Medulla oblongata (tissue), 1 donor: ENCODE measurements around the gene SRGN.

Source experiments
- DNase-seq: peaks from one replicate; pipeline ENCODE4 v3.0.0-alpha.2; 2015; ENCODE audit errors: extremely low spot score

SRGN gene

DNA sequence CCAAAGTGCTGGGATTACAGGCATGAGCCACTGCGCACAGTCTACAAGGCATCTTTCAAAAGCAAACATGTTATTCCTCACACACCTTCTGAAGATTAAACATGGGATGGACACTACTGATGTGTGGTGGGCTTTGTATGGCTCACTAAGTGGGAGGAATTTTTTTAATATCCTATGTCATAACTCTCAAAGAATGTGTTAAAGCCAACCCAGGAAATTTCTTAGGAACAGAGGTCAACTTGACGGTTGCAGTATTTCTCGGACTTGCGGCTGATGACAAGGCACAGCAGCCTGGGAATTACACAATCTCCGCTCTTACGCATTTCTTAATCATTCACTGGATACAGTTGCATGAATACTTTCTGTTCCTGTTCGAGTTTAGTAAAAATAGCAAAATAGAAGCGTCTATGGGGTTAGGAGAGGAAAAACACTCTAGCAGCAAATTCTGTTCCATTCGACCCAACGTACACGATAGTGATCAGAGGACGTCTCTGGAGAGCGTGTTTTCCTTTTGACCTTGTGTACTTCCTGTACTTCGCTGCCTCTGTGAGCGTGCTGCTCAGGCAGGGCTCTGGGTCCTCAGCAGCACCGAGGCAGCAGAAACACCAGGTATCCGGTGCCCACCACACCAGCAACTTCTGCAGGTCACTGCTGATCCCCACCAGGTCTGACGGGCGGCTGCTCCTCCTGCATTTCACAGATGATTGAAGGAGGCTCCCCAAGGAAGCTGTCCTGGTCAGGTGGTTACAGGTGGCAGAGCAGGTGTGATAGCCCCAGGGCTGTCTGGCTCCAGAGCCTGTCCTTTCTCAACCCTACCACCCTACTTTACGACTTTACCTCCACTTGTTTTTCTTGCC, 26.4 kb upstream of the SRGN start:
- peak; percentile 85 for DNase-seq

DNA sequence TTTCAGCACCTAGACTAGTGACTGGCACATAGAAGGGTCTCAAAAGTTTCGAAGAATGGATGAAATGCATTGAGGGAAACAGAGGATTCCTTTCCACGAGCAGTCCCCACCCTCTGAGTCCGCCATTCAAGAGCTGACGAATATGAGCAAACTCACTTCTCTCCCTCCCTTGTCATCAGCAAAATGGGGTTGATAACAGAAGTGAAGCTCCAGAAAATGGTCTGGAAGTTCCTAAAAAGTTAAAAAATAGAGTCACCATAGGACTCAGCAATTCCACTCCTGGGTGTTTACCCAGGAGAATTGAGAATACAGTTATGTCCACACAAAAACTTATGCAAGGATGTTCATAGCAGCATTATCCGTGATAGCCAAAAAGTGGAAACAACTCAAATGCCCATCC, 25.0 kb upstream of the SRGN start:
- DNase-seq: no peak

DNA sequence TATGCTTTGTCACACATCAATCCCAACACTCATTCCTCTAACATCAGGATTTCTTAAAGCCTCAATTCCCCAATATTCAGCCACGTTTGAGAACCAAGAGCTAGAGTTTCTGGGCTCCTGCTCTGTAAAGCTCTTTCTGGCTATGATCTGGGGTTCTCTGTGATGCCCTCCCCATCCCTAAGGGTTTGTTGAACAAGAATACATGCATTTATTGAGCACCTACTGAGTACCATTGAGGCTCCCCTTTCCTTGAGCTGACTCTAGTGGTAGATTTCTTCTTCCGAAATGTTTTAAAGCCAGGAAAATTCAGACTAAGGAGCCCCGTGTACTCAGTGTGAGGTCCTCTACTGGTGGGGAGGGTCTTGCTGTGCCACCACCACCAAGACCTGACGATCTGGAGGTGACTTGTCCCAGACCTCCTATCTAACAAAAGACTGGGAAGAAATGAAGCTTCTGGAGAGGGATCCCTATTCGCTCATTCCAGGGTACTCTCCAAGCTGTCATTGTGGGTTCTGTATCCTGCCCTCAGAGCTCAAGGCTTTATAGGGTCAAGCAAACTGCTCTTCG, 23.1 kb upstream of the SRGN start:
- no peak for DNase-seq

- DNase-seq: no peak
These were observed 22.2 kb upstream of the SRGN start for GRCh38 chr10:69065406-69066361.

DNA sequence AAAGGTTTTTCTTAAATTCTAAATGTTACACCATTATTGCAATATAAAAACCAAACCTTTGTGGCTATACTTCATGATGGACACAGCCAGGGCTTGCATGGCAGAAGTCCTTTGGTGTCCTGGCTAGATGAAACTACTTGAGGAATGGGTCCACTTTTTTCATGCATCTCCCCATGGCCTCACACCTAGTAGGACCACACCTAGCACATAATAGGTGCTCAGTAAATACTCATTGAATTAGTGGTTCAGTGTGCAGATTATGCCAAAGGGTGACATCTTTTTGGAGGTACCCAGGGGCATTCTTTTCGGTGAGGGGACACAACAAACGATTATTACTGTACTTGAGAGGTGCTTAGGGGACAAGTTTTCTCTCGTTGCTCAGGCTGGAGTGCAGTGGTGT, 20.7 kb upstream of the SRGN start:
- no peak for DNase-seq

GRCh38 chr10:69068549-69068948, 19.4 kb upstream of the SRGN start:
- no peak for DNase-seq

DNA sequence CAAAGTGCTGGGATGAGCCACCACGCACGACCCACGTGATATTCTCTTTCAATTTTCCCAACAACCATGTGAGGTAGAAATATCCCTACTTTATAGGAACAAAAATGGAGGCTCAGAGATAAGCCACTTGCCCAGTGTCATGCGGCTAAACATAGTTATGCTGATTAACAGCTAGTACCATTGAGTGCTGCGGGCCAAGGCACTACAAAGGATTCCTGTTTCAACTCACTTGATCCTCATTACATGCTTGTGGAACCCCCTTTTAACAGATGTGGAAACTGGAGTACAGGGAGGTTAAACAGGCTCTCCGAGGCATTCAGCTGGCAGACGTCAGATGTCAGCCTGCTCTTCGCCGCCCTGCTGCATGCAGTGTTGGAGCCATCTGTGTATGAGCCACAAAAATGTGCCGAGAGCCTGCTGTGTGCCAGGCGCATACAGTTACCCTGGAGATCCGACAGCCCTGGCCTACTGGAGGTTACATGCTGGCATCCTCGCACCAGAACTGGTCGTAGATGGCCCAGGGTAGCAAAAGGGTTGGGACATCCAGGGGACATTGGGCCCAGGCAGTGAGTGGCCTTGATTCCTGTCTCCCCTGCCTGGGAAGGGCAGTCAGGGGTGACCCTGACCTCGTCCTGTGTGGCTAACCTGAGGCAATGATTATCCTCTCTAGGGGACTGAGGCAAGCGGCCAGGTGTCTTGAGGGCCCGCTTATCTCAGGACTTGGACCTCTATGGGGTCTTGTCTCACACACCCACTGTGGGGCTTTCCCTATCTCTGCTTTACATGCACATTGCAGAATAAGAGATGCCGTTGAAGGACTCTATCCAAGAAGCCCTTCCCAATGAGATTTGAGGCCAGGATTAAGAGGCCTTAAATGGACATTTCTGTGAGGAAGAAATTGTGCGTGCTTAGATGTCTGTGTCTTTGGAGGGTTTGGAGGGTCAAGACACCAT, 18.5 kb upstream of the SRGN start:
- no peak for DNase-seq

- DNase-seq: no peak
These were observed 17.0 kb upstream of the SRGN start for GRCh38 chr10:69070951-69071350.

DNA sequence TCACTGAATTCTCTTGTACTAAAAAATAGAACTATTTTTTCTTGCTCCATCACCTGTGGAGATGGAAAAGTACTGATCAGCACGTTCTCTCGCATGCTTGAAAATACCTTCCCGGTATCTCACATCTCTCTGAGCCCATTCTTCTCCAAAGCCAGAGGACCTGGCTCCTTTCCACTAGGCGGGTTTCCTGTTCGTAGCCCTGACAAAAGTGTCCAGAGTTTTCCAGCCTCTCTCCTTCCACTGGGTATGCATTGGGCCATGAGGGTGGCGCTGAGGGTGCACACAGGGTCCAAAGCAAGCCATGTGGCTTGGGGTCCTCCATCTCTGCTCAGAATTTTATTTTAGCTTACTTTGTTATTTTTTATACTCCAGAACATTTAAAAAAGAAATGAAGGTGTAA, 16.3 kb upstream of the SRGN start:
- DNase-seq: no peak

DNA sequence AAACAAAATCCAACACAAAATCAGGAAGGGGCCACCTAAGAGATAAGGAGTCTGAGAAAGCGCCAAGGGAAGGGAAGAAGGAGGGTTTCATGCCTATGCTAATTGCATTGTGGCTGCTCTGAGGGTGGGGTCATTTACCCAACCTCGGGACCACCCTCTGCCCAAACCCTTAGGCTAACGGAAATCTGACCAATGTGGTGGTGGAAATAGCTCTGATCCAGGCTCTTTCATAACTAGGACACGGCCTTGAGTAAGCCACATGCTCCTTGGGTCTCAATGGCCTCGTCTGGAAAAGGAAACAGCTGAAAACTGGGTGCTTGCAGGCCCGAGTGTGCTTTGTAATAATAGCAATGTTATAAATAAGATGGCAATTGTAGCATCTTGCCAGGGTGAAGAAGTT, 14.9 kb upstream of the SRGN start:
- DNase-seq: no peak

GRCh38 chr10:69073736-69074364, 14.1 kb upstream of the SRGN start:
- DNase-seq: no peak

- no peak for DNase-seq
These were observed 13.4 kb upstream of the SRGN start for GRCh38 chr10:69074532-69074931.

GRCh38 chr10:69075431-69075830, 12.5 kb upstream of the SRGN start:
- no peak for DNase-seq

GRCh38 chr10:69078311-69078710, 9.6 kb upstream of the SRGN start:
- no peak for DNase-seq

DNA sequence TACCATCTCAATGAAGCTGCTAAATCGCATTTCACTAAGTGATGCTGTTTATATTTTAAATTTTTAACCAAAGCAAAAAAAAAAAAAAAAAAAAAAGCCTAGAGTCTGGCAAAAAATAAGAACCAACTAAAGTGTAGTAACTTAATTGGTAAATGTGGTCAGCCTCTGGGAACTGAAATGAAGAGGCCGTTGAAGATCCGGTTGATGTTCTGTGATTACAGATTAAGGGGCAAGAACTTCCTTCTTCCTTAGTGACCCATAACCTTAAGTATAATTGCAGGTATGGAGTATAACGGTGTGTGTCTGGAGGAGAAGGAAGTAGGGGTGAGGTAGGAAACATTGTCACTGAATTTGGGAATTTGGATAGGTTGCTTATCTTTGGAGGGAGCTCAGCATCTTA, 7.7 kb upstream of the SRGN start:
- no peak for DNase-seq

DNA sequence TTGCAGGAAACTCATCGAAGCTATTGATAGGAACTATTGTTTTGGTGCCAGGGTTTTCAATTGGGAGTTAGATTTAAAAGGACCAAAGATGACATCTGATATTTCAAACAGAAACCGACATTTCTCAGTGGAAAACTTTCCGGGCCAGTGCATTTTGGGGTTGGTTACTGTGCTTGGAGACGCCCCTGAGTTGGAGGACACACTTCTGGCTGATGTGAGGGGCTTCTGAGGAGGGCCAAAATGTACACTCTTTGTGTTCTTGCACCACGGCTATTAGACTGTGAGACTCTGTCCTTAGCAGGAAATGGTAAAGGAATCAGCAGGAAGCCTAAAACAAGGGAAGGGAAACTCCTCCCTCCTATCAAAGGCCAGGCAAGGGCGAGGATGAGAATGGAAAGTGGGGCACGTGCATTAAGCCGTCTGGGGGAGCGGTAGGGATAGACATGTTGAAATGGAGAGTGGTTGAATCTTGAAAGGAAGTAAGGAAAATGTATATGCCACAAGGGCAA, 1.8 kb upstream of the SRGN start:
- DNase-seq: peak; percentile 21

DNA sequence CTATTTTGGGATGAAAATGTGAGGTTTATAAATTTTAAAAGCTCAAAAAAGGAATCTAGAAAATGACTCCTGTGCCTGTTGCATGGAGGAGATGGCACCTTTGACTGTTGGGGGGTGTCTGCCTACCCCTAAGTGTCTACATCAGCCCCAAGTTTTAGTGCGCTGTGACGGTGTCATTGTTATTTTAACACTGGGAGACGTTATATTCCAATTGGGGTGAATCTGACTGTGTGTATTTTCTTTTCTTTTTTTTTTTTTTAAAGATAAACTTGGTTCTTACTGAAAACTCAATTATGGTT, 517 bp downstream of the SRGN start:
- no peak for DNase-seq

GRCh38 chr10:69088801-69089501, 1.0 kb downstream of the SRGN start:
- DNase-seq: peak; percentile 55

- peak; percentile 61 for DNase-seq
These were observed 2.0 kb downstream of the SRGN start for GRCh38 chr10:69089638-69090599.
